Smooth muscle cell (in vitro differentiated cells): ENCODE results near the gene OR2K2. TPM values are rescaled to one million over a fixed set of nuclear protein-coding genes. Genes with fewer than 3 reads are reported as not detected.

ENCODE experiments used
- DNase-seq: peaks from one replicate; lab custom pipeline; 2025; ENCODE audit not compliant: unreplicated experiment; lab: John Stamatoyannopoulos, UW
- H2AFZ ChIP-seq: fragments of 200-600 bp; sonication (generic); 2 replicates; pipeline ENCODE4 v1.6.0; 2016; ENCODE audit warnings: antibody characterized with exemption, low read depth, mild to moderate bottlenecking
- H3F3A ChIP-seq: fragments of 200-600 bp; sonication (generic); 2 replicates; pipeline ENCODE4 v1.6.0; 2017; ENCODE audit warnings: antibody characterized with exemption, low read depth
- H3K27ac ChIP-seq: fragments of 200-600 bp; sonication (generic); 2 replicates; pipeline ENCODE4 v1.5.1; 2016; ENCODE audit warnings: low read depth, mild to moderate bottlenecking
- H3K27me3 ChIP-seq: fragments of 200-600 bp; sonication (generic); 2 replicates; pipeline ENCODE4 v1.6.1; 2016; ENCODE audit warnings: low read depth, mild to moderate bottlenecking
- H3K36me3 ChIP-seq: fragments of 200-600 bp; sonication (generic); 2 replicates; pipeline ENCODE4 v1.5.1; 2016; ENCODE audit warnings: low read depth
- H3K4me1 ChIP-seq: fragments of 200-600 bp; sonication (generic); 2 replicates; pipeline ENCODE4 v1.5.1; 2016; ENCODE audit warnings: low read depth
- H3K4me2 ChIP-seq: fragments of 200-600 bp; sonication (generic); 2 replicates; pipeline ENCODE4 v1.6.0; 2016; ENCODE audit warnings: mild to moderate bottlenecking
- H3K4me3 ChIP-seq: fragments of 200-600 bp; sonication (generic); 2 replicates; pipeline ENCODE4 v1.5.1; 2016; ENCODE audit warnings: mild to moderate bottlenecking
- H3K79me2 ChIP-seq: fragments of 200-600 bp; sonication (generic); 2 replicates; pipeline ENCODE4 v1.6.0; 2016; ENCODE audit warnings: low read depth, mild to moderate bottlenecking
- H3K9ac ChIP-seq: fragments of 200-600 bp; sonication (generic); 2 replicates; pipeline ENCODE4 v1.6.0; 2016; ENCODE audit warnings: low read depth
- H3K9me3 ChIP-seq: fragments of 200-600 bp; sonication (generic); replicated peaks from 2 replicates; pipeline ENCODE4 v1.5.1; 2016; ENCODE audit warnings: low read depth
- H4K20me1 ChIP-seq: fragments of 200-600 bp; sonication (generic); 2 replicates; pipeline ENCODE4 v1.6.0; 2016; ENCODE audit warnings: low read depth
- CTCF ChIP-seq: fragments of 200-600 bp; sonication (generic); IDR thresholded peaks from 2 replicates; pipeline ENCODE4 v1.5.1; 2017; ENCODE audit warnings: borderline replicate concordance, mild to moderate bottlenecking, antibody characterized with exemption; ENCODE audit not compliant: insufficient read depth, poor library complexity, severe bottlenecking
- WGBS: methylation state at CpG from one replicate; pipeline ENCODE4 v1.1.7; 2016; ENCODE audit warnings: low lambda C conversion rate; 5-methylcytosine and 5-hydroxymethylcytosine counted together
- polyA plus RNA-seq: library from polyadenylated mRNA; unstranded; fragments of >200 nt; fragmentation: Nextera tagmentation; extraction: Ambion mirVana; gene quantifications from 2 replicates; pipeline ENCODE4 v1.2.1, GENCODE V29; 2016
- total RNA-seq: library from RNA; depleted of rRNA; stranded (reverse); fragments of >200 nt; gene quantifications from 2 replicates; pipeline ENCODE4 v1.2.3, GENCODE V29; 2014

The OR2K2 gene
- total and polyA plus RNA-seq, 2 experiments from 2014 or later: 0.13 TPM; not detected in 1

GRCh38 chr9:111366978-111367377 is 37.0 kb upstream of the OR2K2 start:
- Histone ChIP-seq H3K9ac (no peak overlapping the region), H3K79me2 (no peaks in the 10 kb centered on the region), H3K27me3 (no peaks in the 10 kb centered on the region), H3K27ac (no peak overlapping the region), H4K20me1 (no peaks in the 10 kb centered on the region), H2AFZ (no peak overlapping the region), H3F3A (peaks cover 13% of the 10 kb centered on the region), H3K4me1 (peaks cover 9% of the 10 kb centered on the region), H3K4me3 (no peak overlapping the region), H3K4me2 (no peak overlapping the region), H3K9me3 (no peaks in the 10 kb centered on the region), H3K36me3 (peaks cover 56% of the 10 kb centered on the region)
- WGBS: 86% methylated on average over 1 of the region's 1 CpG
- DNase-seq: no peak
- no peak for TF ChIP-seq CTCF

DNA sequence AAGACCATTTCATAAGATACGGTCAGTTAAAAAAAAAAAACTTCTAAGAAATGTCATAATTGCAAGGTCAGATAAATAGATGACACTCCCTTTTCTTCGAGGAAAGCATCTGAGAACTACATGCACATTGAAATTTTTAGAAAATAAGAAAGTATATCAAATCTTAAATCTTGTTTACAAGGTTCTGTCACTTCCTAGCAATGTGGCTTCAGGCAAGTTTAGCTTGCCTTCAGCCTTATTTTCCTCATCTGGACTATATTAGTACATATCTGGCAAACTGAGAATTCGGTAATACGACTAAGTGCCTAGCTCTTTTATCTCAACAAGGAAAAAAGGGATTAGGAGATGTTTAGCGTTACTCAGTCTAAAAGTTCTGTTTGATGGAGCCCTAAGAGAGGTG is 32.5 kb upstream of the OR2K2 start:
- peak overlapping the region; percentile 2 for H3K27ac ChIP-seq
- no peaks in the 10 kb centered on the region for H3K79me2 ChIP-seq
- no peak overlapping the region for H3K9ac ChIP-seq
- DNase-seq: no peak
- H3K27me3 ChIP-seq: no peaks in the 10 kb centered on the region
- H4K20me1 ChIP-seq: no peaks in the 10 kb centered on the region
- H3K36me3 ChIP-seq: peaks cover 14% of the 10 kb centered on the region
- H3K4me2 ChIP-seq: peak overlapping the region; percentile 66
- 28% methylated on average over 5 of the region's 5 CpGs for WGBS
- peaks cover 18% of the 10 kb centered on the region for H3F3A ChIP-seq
- no peak for TF ChIP-seq CTCF
- H2AFZ ChIP-seq: no peak overlapping the region
- H3K4me1 ChIP-seq: peaks cover 9% of the 10 kb centered on the region
- no peak overlapping the region for H3K4me3 ChIP-seq
- no peaks in the 10 kb centered on the region for H3K9me3 ChIP-seq

DNA sequence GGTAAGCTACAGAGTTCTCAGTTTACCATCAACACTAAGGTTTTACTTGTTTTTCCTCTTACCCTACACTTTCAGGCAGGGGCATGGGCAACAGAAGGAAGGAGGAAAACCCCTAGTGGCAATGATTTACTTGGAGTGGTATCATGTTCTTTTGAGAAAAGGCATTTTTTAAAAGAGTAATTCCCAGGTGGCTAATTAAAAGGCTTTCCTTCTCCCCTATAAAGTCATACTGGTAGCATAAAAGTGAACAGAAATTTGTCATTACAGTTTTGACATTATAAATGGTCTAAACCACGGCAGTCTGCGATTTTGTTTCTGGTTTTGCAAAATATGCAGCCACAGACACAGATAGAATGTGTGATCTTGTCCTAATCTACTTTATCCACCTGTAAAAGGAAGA is 30.9 kb upstream of the OR2K2 start:
- no peak for DNase-seq
- Histone ChIP-seq H3K79me2 (no peaks in the 10 kb centered on the region), H3K4me2 (no peak overlapping the region), H3K36me3 (peaks cover 4% of the 10 kb centered on the region), H3K4me1 (peaks cover 16% of the 10 kb centered on the region), H2AFZ (no peak overlapping the region), H3K9me3 (no peaks in the 10 kb centered on the region), H3F3A (peaks cover 29% of the 10 kb centered on the region), H3K27ac (no peak overlapping the region), H4K20me1 (no peaks in the 10 kb centered on the region), H3K27me3 (no peaks in the 10 kb centered on the region), H3K9ac (no peak overlapping the region), H3K4me3 (no peak overlapping the region)
- TF ChIP-seq CTCF: no peak
- 89% methylated on average over 2 of the region's 2 CpGs for WGBS

- WGBS: 20% methylated on average over 11 of the region's 11 CpGs
- peak overlapping the region; percentile 39 for H3K4me3 ChIP-seq
- H4K20me1 ChIP-seq: no peaks in the 10 kb centered on the region
- peaks cover 7% of the 10 kb centered on the region for H3K4me1 ChIP-seq
- peak overlapping the region; percentile 28 for H2AFZ ChIP-seq
- H3K27ac ChIP-seq: peak overlapping the region; percentile 92
- H3K36me3 ChIP-seq: no peaks in the 10 kb centered on the region
- TF ChIP-seq CTCF: no peak
- no peak for DNase-seq
- peak overlapping the region; percentile 83 for H3K4me2 ChIP-seq
- H3K9ac ChIP-seq: peak overlapping the region; percentile 69
- no peaks in the 10 kb centered on the region for H3K27me3 ChIP-seq
- H3K9me3 ChIP-seq: no peaks in the 10 kb centered on the region
- H3F3A ChIP-seq: peaks cover 19% of the 10 kb centered on the region
- no peaks in the 10 kb centered on the region for H3K79me2 ChIP-seq
Measured at GRCh38 chr9:111356481-111357244, 26.6 kb upstream of the OR2K2 start.
